Measurements from ENCODE around the gene EFNB3.

DNA sequence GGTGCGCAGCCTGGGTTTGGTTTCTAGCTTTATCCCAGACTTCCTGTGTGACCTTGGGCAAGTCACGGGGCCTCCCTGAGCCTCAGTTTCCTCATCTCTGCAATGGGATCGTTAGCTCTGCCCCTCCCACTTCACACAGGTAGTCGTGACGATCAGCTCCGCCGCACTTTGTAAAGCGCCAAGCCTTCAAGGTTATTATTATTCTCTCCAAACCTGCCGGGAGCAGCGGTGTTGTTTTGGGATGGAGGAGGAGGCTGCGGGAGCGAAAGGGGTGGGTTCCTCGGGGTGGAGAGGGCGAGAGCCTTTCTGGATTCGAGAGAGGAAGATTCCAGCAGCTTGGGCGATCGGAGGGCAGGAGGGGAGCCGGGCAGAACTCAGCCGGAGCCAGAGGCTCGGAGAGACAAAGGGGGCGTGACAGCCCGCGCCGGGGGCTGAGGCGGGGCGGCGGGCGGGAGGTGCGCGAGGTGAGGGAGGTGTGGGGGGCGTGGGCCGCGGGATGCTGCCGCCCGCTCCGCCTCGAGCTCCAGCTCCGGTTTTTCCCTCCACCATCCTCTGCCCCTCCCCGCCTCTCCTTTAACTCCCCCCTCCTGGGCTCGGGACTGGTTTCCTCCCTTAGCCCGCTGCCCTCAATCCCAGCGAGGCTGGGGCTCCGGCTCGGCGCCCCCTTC, at the start of gene EFNB3:
- TF ChIP-seq, protein P1, sequence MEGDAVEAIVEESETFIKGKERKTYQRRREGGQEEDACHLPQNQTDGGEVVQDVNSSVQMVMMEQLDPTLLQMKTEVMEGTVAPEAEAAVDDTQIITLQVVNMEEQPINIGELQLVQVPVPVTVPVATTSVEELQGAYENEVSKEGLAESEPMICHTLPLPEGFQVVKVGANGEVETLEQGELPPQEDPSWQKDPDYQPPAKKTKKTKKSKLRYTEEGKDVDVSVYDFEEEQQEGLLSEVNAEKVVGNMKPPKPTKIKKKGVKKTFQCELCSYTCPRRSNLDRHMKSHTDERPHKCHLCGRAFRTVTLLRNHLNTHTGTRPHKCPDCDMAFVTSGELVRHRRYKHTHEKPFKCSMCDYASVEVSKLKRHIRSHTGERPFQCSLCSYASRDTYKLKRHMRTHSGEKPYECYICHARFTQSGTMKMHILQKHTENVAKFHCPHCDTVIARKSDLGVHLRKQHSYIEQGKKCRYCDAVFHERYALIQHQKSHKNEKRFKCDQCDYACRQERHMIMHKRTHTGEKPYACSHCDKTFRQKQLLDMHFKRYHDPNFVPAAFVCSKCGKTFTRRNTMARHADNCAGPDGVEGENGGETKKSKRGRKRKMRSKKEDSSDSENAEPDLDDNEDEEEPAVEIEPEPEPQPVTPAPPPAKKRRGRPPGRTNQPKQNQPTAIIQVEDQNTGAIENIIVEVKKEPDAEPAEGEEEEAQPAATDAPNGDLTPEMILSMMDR (IDR thresholded peaks at IDR 0.05; ENCODE audit: low read depth, low read length, poor library complexity, severe bottlenecking): no peak
- TF ChIP-seq EZH2phosphoT487 (IDR thresholded peaks at IDR 0.05; ENCODE audit: borderline replicate concordance, low read length): no peak

Data from DOHH2 (cell line).